Measurements from ENCODE around the gene PDCD7.

PDCD7 gene

GRCh38 chr15:65097651-65098263 is 35.9 kb downstream of the PDCD7 start:
- Histone ChIP-seq H3K4me1 (ENCODE audit: insufficient read depth, low read length) (no peaks in the 10 kb centered on the region), H2AFZ (ENCODE audit: low read depth, low read length) (no peak overlapping the region), H3K27ac (ENCODE audit: low read length) (no peak overlapping the region), H4K20me1 (ENCODE audit: insufficient read depth, low read length) (no peaks in the 10 kb centered on the region), H3K9ac (ENCODE audit: low read depth, low read length) (no peak overlapping the region), H3K79me2 (ENCODE audit: insufficient read depth, low read length) (no peaks in the 10 kb centered on the region), H3K36me3 (ENCODE audit: insufficient read depth, low read length) (peaks cover 30% of the 10 kb centered on the region), H3K4me3 (ENCODE audit: low read depth in 1 of 2, low read length in 2 of 2) (no peak overlapping the region), H3K4me2 (ENCODE audit: insufficient read depth, low read length) (no peak overlapping the region), H3K27me3 (ENCODE audit: insufficient read depth, low read length, poor library complexity) (no peaks in the 10 kb centered on the region), H3K9me3 (ENCODE audit: insufficient read depth, low read length, severe bottlenecking) (no peaks in the 10 kb centered on the region)
- DNase-seq (no peak), ATAC-seq (ENCODE audit: insufficient read depth, low read depth) (no peak)
- TF ChIP-seq EZH2 (IDR thresholded peaks at IDR 0.05; ENCODE audit: borderline replicate concordance, low read depth, low read length, severe bottlenecking) (no peak), CTCF (IDR thresholded peaks at IDR 0.05; ENCODE audit: borderline replicate concordance, extremely low read depth, low read length, poor library complexity, severe bottlenecking) (no peak)

GRCh38 chr15:65096481-65097385 is 36.9 kb downstream of the PDCD7 start:
- H3K4me3 ChIP-seq (ENCODE audit: low read depth in 1 of 2, low read length in 2 of 2) = no peak overlapping the region
- no peaks in the 10 kb centered on the region for H3K4me1 ChIP-seq (ENCODE audit: insufficient read depth, low read length)
- ATAC-seq (ENCODE audit: insufficient read depth, low read depth) (no peak), DNase-seq (no peak)
- H3K9ac ChIP-seq (ENCODE audit: low read depth, low read length) = no peak overlapping the region
- H3K27ac ChIP-seq (ENCODE audit: low read length) = no peak overlapping the region
- H3K27me3 ChIP-seq (ENCODE audit: insufficient read depth, low read length, poor library complexity) = no peaks in the 10 kb centered on the region
- H3K36me3 ChIP-seq (ENCODE audit: insufficient read depth, low read length) = peaks cover 25% of the 10 kb centered on the region
- H3K79me2 ChIP-seq (ENCODE audit: insufficient read depth, low read length) = no peaks in the 10 kb centered on the region
- no peaks in the 10 kb centered on the region for H3K9me3 ChIP-seq (ENCODE audit: insufficient read depth, low read length, severe bottlenecking)
- no peaks in the 10 kb centered on the region for H4K20me1 ChIP-seq (ENCODE audit: insufficient read depth, low read length)
- no peak overlapping the region for H3K4me2 ChIP-seq (ENCODE audit: insufficient read depth, low read length)
- no peak overlapping the region for H2AFZ ChIP-seq (ENCODE audit: low read depth, low read length)
- TF ChIP-seq CTCF (IDR thresholded peaks at IDR 0.05; ENCODE audit: borderline replicate concordance, extremely low read depth, low read length, poor library complexity, severe bottlenecking) (no peak), EZH2 (IDR thresholded peaks at IDR 0.05; ENCODE audit: borderline replicate concordance, low read depth, low read length, severe bottlenecking) (no peak)

- Histone ChIP-seq H3K9me3 (ENCODE audit: insufficient read depth, low read length, severe bottlenecking) (no peaks in the 10 kb centered on the region), H3K36me3 (ENCODE audit: insufficient read depth, low read length) (peaks cover 16% of the 10 kb centered on the region), H3K27ac (ENCODE audit: low read length) (no peak overlapping the region), H3K4me1 (ENCODE audit: insufficient read depth, low read length) (no peaks in the 10 kb centered on the region), H3K27me3 (ENCODE audit: insufficient read depth, low read length, poor library complexity) (no peaks in the 10 kb centered on the region), H3K4me2 (ENCODE audit: insufficient read depth, low read length) (no peak overlapping the region), H3K9ac (ENCODE audit: low read depth, low read length) (no peak overlapping the region), H2AFZ (ENCODE audit: low read depth, low read length) (no peak overlapping the region), H3K79me2 (ENCODE audit: insufficient read depth, low read length) (no peaks in the 10 kb centered on the region), H3K4me3 (ENCODE audit: low read depth in 1 of 2, low read length in 2 of 2) (no peak overlapping the region), H4K20me1 (ENCODE audit: insufficient read depth, low read length) (no peaks in the 10 kb centered on the region)
- TF ChIP-seq CTCF (IDR thresholded peaks at IDR 0.05; ENCODE audit: borderline replicate concordance, extremely low read depth, low read length, poor library complexity, severe bottlenecking) (no peak), EZH2 (IDR thresholded peaks at IDR 0.05; ENCODE audit: borderline replicate concordance, low read depth, low read length, severe bottlenecking) (no peak)
- no peak for DNase-seq
- ATAC-seq (ENCODE audit: insufficient read depth, low read depth) = no peak
Measured at GRCh38 chr15:65095747-65096104, 37.9 kb downstream of the PDCD7 start.
